GM23248 (cell line): ENCODE results near the gene RAB17. TPM values are rescaled to one million over a fixed set of nuclear protein-coding genes. Genes with fewer than 3 reads are reported as not detected.

ENCODE experiments used
- DNase-seq: peaks from one replicate; pipeline ENCODE4 v3.0.0-alpha.2; 2015
- H2AFZ ChIP-seq: fragments of 200-600 bp; sonication (generic); 2 replicates; pipeline ENCODE4 v1.6.1; 2016; ENCODE audit warnings: antibody characterized with exemption
- H3F3A ChIP-seq: fragments of 200-600 bp; sonication (generic); 2 replicates; pipeline ENCODE4 v1.6.1; 2016; ENCODE audit warnings: mild to moderate bottlenecking, antibody characterized with exemption, mixed run types; ENCODE audit not compliant: insufficient read depth
- H3K27ac ChIP-seq: fragments of 200-600 bp; sonication (generic); 2 replicates; pipeline ENCODE4 v1.5.1; 2016; ENCODE audit warnings: mild to moderate bottlenecking
- H3K27me3 ChIP-seq: fragments of 200-600 bp; sonication (generic); replicated peaks from 2 replicates; pipeline ENCODE4 v1.6.1; 2016; ENCODE audit warnings: mild to moderate bottlenecking; ENCODE audit not compliant: insufficient read depth
- H3K36me3 ChIP-seq: fragments of 200-600 bp; sonication (generic); 2 replicates; pipeline ENCODE4 v1.6.1; 2016; ENCODE audit warnings: low read depth, mild to moderate bottlenecking
- H3K4me1 ChIP-seq: fragments of 200-600 bp; sonication (generic); 2 replicates; pipeline ENCODE4 v1.6.1; 2016; ENCODE audit warnings: mild to moderate bottlenecking; ENCODE audit not compliant: insufficient read depth
- H3K4me2 ChIP-seq: fragments of 200-600 bp; sonication (generic); one replicate; pipeline ENCODE4 v1.6.1; 2016; ENCODE audit warnings: mild to moderate bottlenecking; ENCODE audit not compliant: unreplicated experiment
- H3K4me3 ChIP-seq: fragments of 200-600 bp; sonication (generic); 2 replicates; pipeline ENCODE4 v1.5.1; 2016; ENCODE audit warnings: mild to moderate bottlenecking
- H3K79me2 ChIP-seq: fragments of 200-600 bp; sonication (generic); 2 replicates; pipeline ENCODE4 v1.6.1; 2016; ENCODE audit warnings: mild to moderate bottlenecking; ENCODE audit not compliant: insufficient read depth
- H3K9ac ChIP-seq: fragments of 200-600 bp; sonication (generic); 2 replicates; pipeline ENCODE4 v1.6.1; 2016; ENCODE audit warnings: mild to moderate bottlenecking
- H3K9me2 ChIP-seq: fragments of 200-600 bp; sonication (generic); 2 replicates; pipeline ENCODE4 v1.6.1; 2016; ENCODE audit warnings: mixed run types, mild to moderate bottlenecking, moderate library complexity; ENCODE audit not compliant: insufficient read depth
- H3K9me3 ChIP-seq: fragments of 200-600 bp; sonication (generic); one replicate; pipeline ENCODE4 v1.6.1; 2017; ENCODE audit warnings: low read depth
- H4K20me1 ChIP-seq: fragments of 200-600 bp; sonication (generic); 2 replicates; pipeline ENCODE4 v1.6.0; 2016; ENCODE audit not compliant: insufficient read depth
- EZH2 ChIP-seq: fragments of 200-600 bp; sonication (generic); IDR thresholded peaks from 2 replicates; pipeline ENCODE4 v1.6.1; 2018; ENCODE audit warnings: antibody characterized with exemption, mild to moderate bottlenecking; ENCODE audit not compliant: insufficient read depth, poor library complexity, severe bottlenecking
- EZH2phosphoT487 ChIP-seq: fragments of 200-600 bp; sonication (generic); IDR thresholded peaks from 2 replicates; pipeline ENCODE4 v1.6.1; 2018; ENCODE audit warnings: antibody characterized with exemption, moderate library complexity, mild to moderate bottlenecking, low read depth; ENCODE audit not compliant: insufficient read depth
- WGBS, 2 experiments: methylation state at CpG; one replicate each; pipeline ENCODE4 v1.1.6; 2015 to 2017; ENCODE audit warnings: low lambda C conversion rate in 2 of 2, low coverage in 1 of 2; ENCODE audit errors: missing lambda C conversion rate in 2 of 2; 5-methylcytosine and 5-hydroxymethylcytosine counted together
- in situ Hi-C: fragments of 300-500 bp; cut with MboI; formaldehyde crosslinking; loops from 2 replicates; pipeline ENCODE4 v1.15.0; 2020
- polyA plus RNA-seq: library from polyadenylated mRNA; unstranded; fragments of >200 nt; fragmentation: Nextera tagmentation; extraction: Ambion mirVana; gene quantifications from 2 replicates; pipeline ENCODE4 v1.2.1, GENCODE V29; 2016
- total RNA-seq: library from RNA; depleted of rRNA; stranded (reverse); fragments of >200 nt; shearing (Covaris generic); gene quantifications from 2 replicates; pipeline ENCODE4 v1.2.3, GENCODE V29; 2014

The RAB17 gene
- total and polyA plus RNA-seq, 2 experiments from 2014 or later, result 1.7 TPM; not detected in 1

DNA sequence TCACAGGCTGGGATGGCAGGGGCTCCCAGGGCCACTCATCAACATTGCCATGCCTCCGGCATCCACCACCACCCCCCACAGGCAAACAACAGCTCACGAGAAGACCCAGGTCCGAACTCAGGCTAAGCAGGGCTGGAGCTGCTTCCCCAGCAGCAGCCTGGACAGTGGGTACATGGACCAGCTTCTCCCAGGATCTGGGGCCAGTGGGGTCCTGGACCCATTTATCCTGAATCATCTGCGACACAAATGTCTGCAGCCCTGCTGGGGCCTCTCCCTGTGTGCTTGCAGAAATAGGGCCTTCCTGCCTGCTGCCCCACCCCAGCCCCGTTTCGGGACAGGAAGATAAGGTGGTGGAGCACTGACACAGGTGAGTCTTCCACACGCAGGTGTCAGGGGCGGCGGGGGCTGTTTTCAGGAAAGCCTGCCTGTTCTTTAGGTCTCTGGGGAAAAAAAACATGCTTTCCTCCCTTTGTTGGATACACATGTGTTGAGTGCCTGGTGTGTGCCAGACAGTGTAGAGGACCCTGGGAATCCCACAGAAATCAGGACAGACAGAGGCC, 19.7 kb downstream of the RAB17 start:
- in situ Hi-C loops, result loop anchor here (25.0 kb wide), 1 partner anchor 409 kb away; no protein-coding TSS in a partner anchor
- no peak overlapping the region for H3K27ac ChIP-seq
- TF ChIP-seq EZH2 (no peak), EZH2phosphoT487 (no peak)
- no peaks in the 10 kb centered on the region for H3K9me3 ChIP-seq
- H3K9me2 ChIP-seq, result no peaks in the 10 kb centered on the region
- no peak overlapping the region for H2AFZ ChIP-seq
- H3K36me3 ChIP-seq, result no peaks in the 10 kb centered on the region
- peaks cover 6% of the 10 kb centered on the region for H3K4me1 ChIP-seq
- H3K4me3 ChIP-seq, result no peak overlapping the region
- 83 to 84% methylated on average over 9 of the region's 9 CpGs for WGBS, 2 experiments
- H3K79me2 ChIP-seq, result no peaks in the 10 kb centered on the region
- H4K20me1 ChIP-seq, result no peaks in the 10 kb centered on the region
- no peak for DNase-seq
- no peaks in the 10 kb centered on the region for H3K27me3 ChIP-seq
- no peak overlapping the region for H3K9ac ChIP-seq
- no peak overlapping the region for H3K4me2 ChIP-seq
- no peaks in the 10 kb centered on the region for H3F3A ChIP-seq

DNA sequence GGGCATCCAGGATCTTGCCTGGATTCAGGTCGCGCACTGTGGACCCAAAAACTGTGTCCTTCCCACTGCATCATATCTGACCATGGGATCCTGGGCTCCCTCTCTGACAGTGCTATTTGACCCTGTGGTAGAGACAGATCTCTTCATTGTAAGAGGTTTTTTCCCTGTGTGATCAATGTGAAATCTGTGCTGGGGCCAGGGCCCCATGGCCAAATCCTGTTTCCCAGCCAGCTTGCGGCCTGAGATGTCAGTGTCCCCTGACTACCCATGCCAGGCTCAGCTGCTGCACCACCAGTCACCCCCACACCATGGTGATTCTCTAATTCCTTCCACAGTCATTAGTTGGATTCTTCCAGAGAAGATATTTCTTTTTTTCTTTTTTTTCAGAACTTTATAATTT, 20.6 kb downstream of the RAB17 start:
- TF ChIP-seq EZH2phosphoT487, result no peak
- TF ChIP-seq EZH2, result no peak
- no peaks in the 10 kb centered on the region for H3K36me3 ChIP-seq
- no peak overlapping the region for H3K9ac ChIP-seq
- no peak overlapping the region for H3K27ac ChIP-seq
- H4K20me1 ChIP-seq, result no peaks in the 10 kb centered on the region
- WGBS, 2 experiments, result 71 to 81% methylated on average over 3 of the region's 3 CpGs
- no peak for DNase-seq
- H3K79me2 ChIP-seq, result no peaks in the 10 kb centered on the region
- no peaks in the 10 kb centered on the region for H3K27me3 ChIP-seq
- no peaks in the 10 kb centered on the region for H3K9me3 ChIP-seq
- H3K4me1 ChIP-seq, result peaks cover 6% of the 10 kb centered on the region
- H3K4me3 ChIP-seq, result no peak overlapping the region
- H3K9me2 ChIP-seq, result no peaks in the 10 kb centered on the region
- no peak overlapping the region for H2AFZ ChIP-seq
- in situ Hi-C loops, result loop anchor here (25.0 kb wide), 1 partner anchor 408 kb away; no protein-coding TSS in a partner anchor
- no peaks in the 10 kb centered on the region for H3F3A ChIP-seq
- no peak overlapping the region for H3K4me2 ChIP-seq

DNA sequence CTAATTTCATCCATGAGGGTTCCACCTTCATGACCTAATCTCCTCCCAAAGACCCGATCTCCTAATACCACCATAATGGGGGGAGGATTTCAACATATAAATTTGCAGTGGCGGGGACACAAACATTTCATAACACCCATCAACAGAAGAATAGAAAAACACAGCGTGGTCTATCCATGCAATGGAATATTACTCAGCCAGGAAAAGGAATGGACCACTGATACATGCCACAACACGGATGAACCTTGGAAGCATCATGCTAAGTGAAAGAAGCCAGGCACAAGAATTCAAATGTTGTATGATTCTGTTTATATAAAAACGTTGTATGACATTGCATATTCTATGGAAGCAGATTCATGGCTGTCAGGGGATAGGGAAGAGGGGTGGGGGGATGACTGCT, 21.5 kb downstream of the RAB17 start:
- H3K4me3 ChIP-seq, result no peak overlapping the region
- H3K79me2 ChIP-seq, result no peaks in the 10 kb centered on the region
- no peak overlapping the region for H3K9ac ChIP-seq
- no peaks in the 10 kb centered on the region for H3K9me2 ChIP-seq
- WGBS, 2 experiments, result 83 to 90% methylated on average over 5 of the region's 5 CpGs
- H3K36me3 ChIP-seq, result no peaks in the 10 kb centered on the region
- no peak for DNase-seq
- no peak overlapping the region for H3K4me2 ChIP-seq
- no peak for TF ChIP-seq EZH2
- no peak for TF ChIP-seq EZH2phosphoT487
- H3K4me1 ChIP-seq, result peaks cover 6% of the 10 kb centered on the region
- H2AFZ ChIP-seq, result no peak overlapping the region
- no peaks in the 10 kb centered on the region for H3K27me3 ChIP-seq
- in situ Hi-C loops, result loop anchor here (25.0 kb wide), 1 partner anchor 407 kb away; no protein-coding TSS in a partner anchor
- H3K27ac ChIP-seq, result no peak overlapping the region
- H3F3A ChIP-seq, result no peaks in the 10 kb centered on the region
- H3K9me3 ChIP-seq, result no peaks in the 10 kb centered on the region
- no peaks in the 10 kb centered on the region for H4K20me1 ChIP-seq

DNA sequence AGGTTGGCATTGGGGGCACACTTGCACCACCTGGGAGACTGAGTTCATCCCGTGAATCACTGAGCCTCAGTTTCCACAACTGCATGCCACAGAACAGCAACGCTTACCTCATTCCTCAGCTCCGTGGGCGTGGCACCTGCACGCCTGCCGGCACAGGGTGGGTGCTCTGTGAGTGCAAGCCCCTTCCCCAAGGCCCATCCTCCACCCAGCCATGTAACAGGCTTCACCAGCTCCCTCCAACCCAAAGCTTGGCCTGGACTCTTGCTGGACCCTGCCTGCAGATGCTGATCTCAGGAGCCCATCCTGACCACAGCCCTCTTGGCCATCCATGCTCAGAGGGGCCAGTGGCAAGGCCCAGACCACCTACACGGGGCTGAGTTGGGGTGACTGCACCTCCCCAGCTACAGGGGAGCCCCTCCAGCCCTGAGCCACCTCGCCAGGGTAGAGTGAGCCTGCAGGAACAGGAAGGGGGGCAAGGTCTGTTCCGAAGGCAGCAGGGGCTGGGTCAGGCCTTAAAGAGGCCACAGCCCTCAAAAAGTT, 22.3 kb downstream of the RAB17 start:
- Histone ChIP-seq H2AFZ (no peak overlapping the region), H3K27me3 (no peaks in the 10 kb centered on the region), H4K20me1 (no peaks in the 10 kb centered on the region), H3K79me2 (no peaks in the 10 kb centered on the region), H3K9me2 (no peaks in the 10 kb centered on the region), H3K4me2 (no peak overlapping the region), H3K9me3 (no peaks in the 10 kb centered on the region), H3K4me1 (peaks cover 6% of the 10 kb centered on the region), H3K4me3 (no peak overlapping the region), H3K9ac (no peak overlapping the region), H3F3A (no peaks in the 10 kb centered on the region), H3K36me3 (no peaks in the 10 kb centered on the region), H3K27ac (no peak overlapping the region)
- TF ChIP-seq EZH2phosphoT487 (no peak), EZH2 (no peak)
- DNase-seq, result no peak
- WGBS, 2 experiments, result 55 to 67% methylated on average over 9 of the region's 9 CpGs
- in situ Hi-C loops, result loop anchor here (25.0 kb wide), 1 partner anchor 406 kb away; no protein-coding TSS in a partner anchor
